ENCODE data around the gene MUC4.

- TF ChIP-seq EZH2phosphoT487 (IDR thresholded peaks at IDR 0.05; ENCODE audit: borderline replicate concordance, low read length): no peak
- TF ChIP-seq, protein P1, sequence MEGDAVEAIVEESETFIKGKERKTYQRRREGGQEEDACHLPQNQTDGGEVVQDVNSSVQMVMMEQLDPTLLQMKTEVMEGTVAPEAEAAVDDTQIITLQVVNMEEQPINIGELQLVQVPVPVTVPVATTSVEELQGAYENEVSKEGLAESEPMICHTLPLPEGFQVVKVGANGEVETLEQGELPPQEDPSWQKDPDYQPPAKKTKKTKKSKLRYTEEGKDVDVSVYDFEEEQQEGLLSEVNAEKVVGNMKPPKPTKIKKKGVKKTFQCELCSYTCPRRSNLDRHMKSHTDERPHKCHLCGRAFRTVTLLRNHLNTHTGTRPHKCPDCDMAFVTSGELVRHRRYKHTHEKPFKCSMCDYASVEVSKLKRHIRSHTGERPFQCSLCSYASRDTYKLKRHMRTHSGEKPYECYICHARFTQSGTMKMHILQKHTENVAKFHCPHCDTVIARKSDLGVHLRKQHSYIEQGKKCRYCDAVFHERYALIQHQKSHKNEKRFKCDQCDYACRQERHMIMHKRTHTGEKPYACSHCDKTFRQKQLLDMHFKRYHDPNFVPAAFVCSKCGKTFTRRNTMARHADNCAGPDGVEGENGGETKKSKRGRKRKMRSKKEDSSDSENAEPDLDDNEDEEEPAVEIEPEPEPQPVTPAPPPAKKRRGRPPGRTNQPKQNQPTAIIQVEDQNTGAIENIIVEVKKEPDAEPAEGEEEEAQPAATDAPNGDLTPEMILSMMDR (conservative IDR thresholded peaks at IDR 0.05; ENCODE audit: low read depth, low read length): no peak
Observed at GRCh38 chr3:195717852-195718476, 93.8 kb downstream of the MUC4 start.
